ENCODE data around the gene POFUT2.
"Not testable (repeated sequence)": the region's sequence is repeated elsewhere in the genome, so short reads cannot be mapped to it uniquely, and the experiment has no call there.

POFUT2 gene

GRCh38 chr21:45309987-45310381 lies 22.3 kb upstream of the POFUT2 start:
- Histone ChIP-seq H3K4me3 (ENCODE audit: low read length in 2 of 2) (no peak overlapping the region), H3K9ac (ENCODE audit: low read depth in 1 of 2, low read length in 2 of 2) (no peak overlapping the region), H3K4me1 (ENCODE audit: control insufficient read depth in 2 of 2, insufficient read depth in 2 of 2, low read length in 2 of 2) (peaks cover 11 to 15% of the 10 kb centered on the region in 2 donors), H3K27me3 (ENCODE audit: control insufficient read depth in 2 of 2, insufficient read depth in 2 of 2, low read length in 2 of 2) (no peaks in the 10 kb centered on the region), H3K9me3 (ENCODE audit: control insufficient read depth in 2 of 2, low read length in 2 of 2) (no peaks in the 10 kb centered on the region), H3K27ac (ENCODE audit: low read depth in 2 of 2, low read length in 2 of 2) (peak overlapping the region in 1 of 2 donors; percentile 23), H3K36me3 (ENCODE audit: control insufficient read depth in 2 of 2, insufficient read depth in 2 of 2, low read length in 2 of 2) (no peaks in the 10 kb centered on the region)

GRCh38 chr21:45309069-45309986 lies 21.6 kb upstream of the POFUT2 start:
- no peaks in the 10 kb centered on the region for H3K27me3 ChIP-seq (ENCODE audit: control insufficient read depth in 2 of 2, insufficient read depth in 2 of 2, low read length in 2 of 2)
- H3K36me3 ChIP-seq (ENCODE audit: control insufficient read depth in 2 of 2, insufficient read depth in 2 of 2, low read length in 2 of 2), result no peaks in the 10 kb centered on the region
- no peak overlapping the region for H3K4me3 ChIP-seq (ENCODE audit: low read length in 2 of 2)
- peaks cover 11 to 15% of the 10 kb centered on the region in 2 donors for H3K4me1 ChIP-seq (ENCODE audit: control insufficient read depth in 2 of 2, insufficient read depth in 2 of 2, low read length in 2 of 2)
- peak overlapping the region in 1 of 2 donors; percentile 15 for H3K9ac ChIP-seq (ENCODE audit: low read depth in 1 of 2, low read length in 2 of 2)
- peak overlapping the region; percentile 62 to 67 for H3K27ac ChIP-seq (ENCODE audit: low read depth in 2 of 2, low read length in 2 of 2)
- no peaks in the 10 kb centered on the region for H3K9me3 ChIP-seq (ENCODE audit: control insufficient read depth in 2 of 2, low read length in 2 of 2)

GRCh38 chr21:45308194-45309068 lies 20.7 kb upstream of the POFUT2 start:
- H3K27ac ChIP-seq (ENCODE audit: low read depth in 2 of 2, low read length in 2 of 2), result peak overlapping the region; percentile 62 to 67
- H3K4me1 ChIP-seq (ENCODE audit: control insufficient read depth in 2 of 2, insufficient read depth in 2 of 2, low read length in 2 of 2), result peaks cover 11 to 15% of the 10 kb centered on the region in 2 donors
- H3K36me3 ChIP-seq (ENCODE audit: control insufficient read depth in 2 of 2, insufficient read depth in 2 of 2, low read length in 2 of 2), result no peaks in the 10 kb centered on the region
- H3K9ac ChIP-seq (ENCODE audit: low read depth in 1 of 2, low read length in 2 of 2), result peak overlapping the region in 1 of 2 donors; percentile 15
- no peak overlapping the region for H3K4me3 ChIP-seq (ENCODE audit: low read length in 2 of 2)
- H3K9me3 ChIP-seq (ENCODE audit: control insufficient read depth in 2 of 2, low read length in 2 of 2), result no peaks in the 10 kb centered on the region
- no peaks in the 10 kb centered on the region for H3K27me3 ChIP-seq (ENCODE audit: control insufficient read depth in 2 of 2, insufficient read depth in 2 of 2, low read length in 2 of 2)

- not testable (repeated sequence) for H3K36me3 ChIP-seq (ENCODE audit: control insufficient read depth in 2 of 2, insufficient read depth in 2 of 2, low read length in 2 of 2); H3K4me3 ChIP-seq (ENCODE audit: low read length in 2 of 2); H3K9ac ChIP-seq (ENCODE audit: low read depth in 1 of 2, low read length in 2 of 2); H3K27me3 ChIP-seq (ENCODE audit: control insufficient read depth in 2 of 2, insufficient read depth in 2 of 2, low read length in 2 of 2); H3K9me3 ChIP-seq (ENCODE audit: control insufficient read depth in 2 of 2, low read length in 2 of 2)
- peaks cover 11 to 15% of the 10 kb centered on the region in 2 donors for H3K4me1 ChIP-seq (ENCODE audit: control insufficient read depth in 2 of 2, insufficient read depth in 2 of 2, low read length in 2 of 2)
- H3K27ac ChIP-seq (ENCODE audit: low read depth in 2 of 2, low read length in 2 of 2), result peak overlapping the region; percentile 29 to 49
Observed at GRCh38 chr21:45307597-45308158, 20.0 kb upstream of the POFUT2 start.

GRCh38 chr21:45306832-45307571 lies 19.3 kb upstream of the POFUT2 start:
- Histone ChIP-seq H3K9ac (ENCODE audit: low read depth in 1 of 2, low read length in 2 of 2) (peak overlapping the region in 1 of 2 donors; percentile 47), H3K9me3 (ENCODE audit: control insufficient read depth in 2 of 2, low read length in 2 of 2) (no peaks in the 10 kb centered on the region), H3K27ac (ENCODE audit: low read depth in 2 of 2, low read length in 2 of 2) (peak overlapping the region; percentile 73 to 76), H3K36me3 (ENCODE audit: control insufficient read depth in 2 of 2, insufficient read depth in 2 of 2, low read length in 2 of 2) (no peaks in the 10 kb centered on the region), H3K4me1 (ENCODE audit: control insufficient read depth in 2 of 2, insufficient read depth in 2 of 2, low read length in 2 of 2) (peaks cover 11 to 20% of the 10 kb centered on the region in 2 donors), H3K27me3 (ENCODE audit: control insufficient read depth in 2 of 2, insufficient read depth in 2 of 2, low read length in 2 of 2) (no peaks in the 10 kb centered on the region), H3K4me3 (ENCODE audit: low read length in 2 of 2) (no peak overlapping the region)

DNA sequence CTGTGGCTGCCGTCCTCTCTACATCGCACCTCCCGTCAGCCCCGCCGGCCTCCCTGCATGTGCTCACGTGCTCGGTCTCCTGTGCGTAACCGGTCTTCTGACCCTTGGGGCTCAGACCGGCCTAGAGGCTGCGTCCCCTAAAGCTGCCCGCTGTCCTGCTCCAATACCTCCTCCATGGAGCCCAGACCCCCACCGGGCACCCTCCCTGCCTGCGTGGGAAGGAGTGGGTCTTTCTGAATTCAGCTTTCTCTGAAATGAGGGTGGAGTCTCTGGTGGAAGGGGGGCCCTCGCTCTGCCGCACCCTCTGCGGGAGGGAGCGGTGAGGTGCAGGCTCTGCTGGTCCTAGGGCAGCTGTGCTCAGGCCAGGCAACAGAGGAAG lies 18.7 kb upstream of the POFUT2 start:
- peak overlapping the region in 1 of 2 donors; percentile 47 for H3K9ac ChIP-seq (ENCODE audit: low read depth in 1 of 2, low read length in 2 of 2)
- peaks cover 16 to 20% of the 10 kb centered on the region in 2 donors for H3K4me1 ChIP-seq (ENCODE audit: control insufficient read depth in 2 of 2, insufficient read depth in 2 of 2, low read length in 2 of 2)
- no peaks in the 10 kb centered on the region for H3K36me3 ChIP-seq (ENCODE audit: control insufficient read depth in 2 of 2, insufficient read depth in 2 of 2, low read length in 2 of 2)
- H3K4me3 ChIP-seq (ENCODE audit: low read length in 2 of 2), result no peak overlapping the region
- no peaks in the 10 kb centered on the region for H3K27me3 ChIP-seq (ENCODE audit: control insufficient read depth in 2 of 2, insufficient read depth in 2 of 2, low read length in 2 of 2)
- H3K27ac ChIP-seq (ENCODE audit: low read depth in 2 of 2, low read length in 2 of 2), result peak overlapping the region; percentile 73 to 76
- H3K9me3 ChIP-seq (ENCODE audit: control insufficient read depth in 2 of 2, low read length in 2 of 2), result no peaks in the 10 kb centered on the region

GRCh38 chr21:45305836-45306235 lies 18.1 kb upstream of the POFUT2 start:
- Histone ChIP-seq H3K9me3 (ENCODE audit: control insufficient read depth in 2 of 2, low read length in 2 of 2) (no peaks in the 10 kb centered on the region), H3K4me3 (ENCODE audit: low read length in 2 of 2) (no peak overlapping the region), H3K27ac (ENCODE audit: low read depth in 2 of 2, low read length in 2 of 2) (no peak overlapping the region), H3K36me3 (ENCODE audit: control insufficient read depth in 2 of 2, insufficient read depth in 2 of 2, low read length in 2 of 2) (no peaks in the 10 kb centered on the region), H3K4me1 (ENCODE audit: control insufficient read depth in 2 of 2, insufficient read depth in 2 of 2, low read length in 2 of 2) (peaks cover 17 to 23% of the 10 kb centered on the region in 2 donors), H3K27me3 (ENCODE audit: control insufficient read depth in 2 of 2, insufficient read depth in 2 of 2, low read length in 2 of 2) (no peaks in the 10 kb centered on the region), H3K9ac (ENCODE audit: low read depth in 1 of 2, low read length in 2 of 2) (no peak overlapping the region)

GRCh38 chr21:45304945-45305344 lies 17.2 kb upstream of the POFUT2 start:
- Histone ChIP-seq H3K36me3 (ENCODE audit: control insufficient read depth in 2 of 2, insufficient read depth in 2 of 2, low read length in 2 of 2) (no peaks in the 10 kb centered on the region), H3K4me1 (ENCODE audit: control insufficient read depth in 2 of 2, insufficient read depth in 2 of 2, low read length in 2 of 2) (peaks cover 20 to 26% of the 10 kb centered on the region in 2 donors)

DNA sequence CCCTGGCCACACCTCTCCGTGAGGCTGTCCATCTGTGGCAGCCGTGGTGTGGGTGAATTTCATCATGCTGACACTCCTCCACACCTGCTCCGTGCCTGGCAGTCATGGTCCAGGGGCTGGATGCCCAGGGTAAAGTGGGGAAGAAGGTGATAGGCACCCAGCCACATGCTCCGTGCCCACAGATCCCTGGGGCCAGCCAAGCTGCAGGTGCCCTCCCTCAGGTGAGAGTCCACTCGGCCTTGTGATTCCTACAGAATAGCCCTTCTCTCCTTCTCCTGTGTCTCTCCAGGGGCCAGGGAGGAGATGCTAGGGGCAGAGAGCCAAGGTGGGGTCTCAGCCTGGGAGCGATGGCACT lies 16.8 kb upstream of the POFUT2 start:
- H3K4me1 ChIP-seq (ENCODE audit: control insufficient read depth in 2 of 2, insufficient read depth in 2 of 2, low read length in 2 of 2), result peaks cover 18 to 26% of the 10 kb centered on the region in 2 donors
- no peaks in the 10 kb centered on the region for H3K27me3 ChIP-seq (ENCODE audit: control insufficient read depth in 2 of 2, insufficient read depth in 2 of 2, low read length in 2 of 2)
- no peak overlapping the region for H3K9ac ChIP-seq (ENCODE audit: low read depth in 1 of 2, low read length in 2 of 2)
- H3K36me3 ChIP-seq (ENCODE audit: control insufficient read depth in 2 of 2, insufficient read depth in 2 of 2, low read length in 2 of 2), result no peaks in the 10 kb centered on the region
- H3K27ac ChIP-seq (ENCODE audit: low read depth in 2 of 2, low read length in 2 of 2), result no peak overlapping the region
- H3K4me3 ChIP-seq (ENCODE audit: low read length in 2 of 2), result no peak overlapping the region
- no peaks in the 10 kb centered on the region for H3K9me3 ChIP-seq (ENCODE audit: control insufficient read depth in 2 of 2, low read length in 2 of 2)

More at GRCh38 chr21:45304945-45305344, 17.2 kb upstream of the POFUT2 start:
- H3K9ac ChIP-seq (ENCODE audit: low read depth in 1 of 2, low read length in 2 of 2), result no peak overlapping the region
- no peaks in the 10 kb centered on the region for H3K9me3 ChIP-seq (ENCODE audit: control insufficient read depth in 2 of 2, low read length in 2 of 2)
- H3K27me3 ChIP-seq (ENCODE audit: control insufficient read depth in 2 of 2, insufficient read depth in 2 of 2, low read length in 2 of 2), result no peaks in the 10 kb centered on the region
- H3K27ac ChIP-seq (ENCODE audit: low read depth in 2 of 2, low read length in 2 of 2), result no peak overlapping the region
- no peak overlapping the region for H3K4me3 ChIP-seq (ENCODE audit: low read length in 2 of 2)

All from mucosa of rectum (tissue), 2 donors.